GM18505 (cell line): ENCODE results near the gene APC2.
"Not testable (repeated sequence)": the region's sequence is repeated elsewhere in the genome, so short reads cannot be mapped to it uniquely, and the experiment has no call there.

ENCODE experiments used
- ATAC-seq: cut with Tn5 transposase; IDR thresholded peaks from one replicate; pipeline ENCODE4 v1.9.1; 2021; ENCODE audit not compliant: unreplicated experiment
- POLR2A ChIP-seq: IDR thresholded peaks from 4 replicates; pipeline ENCODE4 v1.6.1; 2011; ENCODE audit warnings: borderline replicate concordance; ENCODE audit not compliant: insufficient read depth, insufficient read length; ENCODE audit errors: extremely low read depth

APC2 gene

GRCh38 chr19:1418951-1419738 lies 30.8 kb upstream of the APC2 start:
- TF ChIP-seq POLR2A = no peak
- no peak for ATAC-seq

GRCh38 chr19:1420085-1420484 lies 29.8 kb upstream of the APC2 start:
- ATAC-seq = not testable (repeated sequence)

- no peak for TF ChIP-seq POLR2A
- no peak for ATAC-seq
Observed at GRCh38 chr19:1420590-1420989, 29.3 kb upstream of the APC2 start.

GRCh38 chr19:1421218-1421957 lies 28.5 kb upstream of the APC2 start:
- no peak for TF ChIP-seq POLR2A
- ATAC-seq = no peak

- ATAC-seq = no peak
- no peak for TF ChIP-seq POLR2A
Observed at GRCh38 chr19:1421958-1422305, 28.0 kb upstream of the APC2 start.

- ATAC-seq = no peak
Observed at GRCh38 chr19:1422360-1422759, 27.6 kb upstream of the APC2 start.

GRCh38 chr19:1422943-1423342 lies 27.0 kb upstream of the APC2 start:
- ATAC-seq = no peak
- no peak for TF ChIP-seq POLR2A

More at GRCh38 chr19:1422360-1422759, 27.6 kb upstream of the APC2 start:
- no peak for TF ChIP-seq POLR2A

- ATAC-seq = no peak
- TF ChIP-seq POLR2A = no peak
Observed at GRCh38 chr19:1423436-1424191, 26.3 kb upstream of the APC2 start.

GRCh38 chr19:1424192-1424955 lies 25.5 kb upstream of the APC2 start:
- ATAC-seq = no peak
- no peak for TF ChIP-seq POLR2A

GRCh38 chr19:1425102-1425837 lies 24.7 kb upstream of the APC2 start:
- peak; percentile 25 for TF ChIP-seq POLR2A
- no peak for ATAC-seq

GRCh38 chr19:1425902-1426301 lies 24.0 kb upstream of the APC2 start:
- no peak for TF ChIP-seq POLR2A
- ATAC-seq = no peak

GRCh38 chr19:1426736-1427135 lies 23.2 kb upstream of the APC2 start:
- ATAC-seq = no peak
- no peak for TF ChIP-seq POLR2A
